Stimulated activated CD4-positive, alpha-beta T cell treated with anti-CD3 and anti-CD28 coated beads, Interleukin-1b, Interleukin-23, amount 100 ng/mL, for 1 hour (primary cell): Measurements from ENCODE around the gene GAS2L1.
"Not testable (repeated sequence)": the region's sequence is repeated elsewhere in the genome, so short reads cannot be mapped to it uniquely, and the experiment has no call there.

Source experiments
- DNase-seq, 2 donors: peaks; one replicate each; pipeline ENCODE4 v3.0.0-alpha.2; 2020; ENCODE audit warnings: low read depth in 2 of 2

Gene GAS2L1

GRCh38 chr22:29342177-29342576, 35.7 kb downstream of the GAS2L1 start:
- DNase-seq = no peak

- no peak for DNase-seq
Measured at GRCh38 chr22:29342577-29343312, 36.3 kb downstream of the GAS2L1 start.

GRCh38 chr22:29343313-29343805, 36.9 kb downstream of the GAS2L1 start:
- no peak for DNase-seq

- no peak for DNase-seq
Measured at GRCh38 chr22:29344137-29344536, 37.7 kb downstream of the GAS2L1 start.

- not testable (repeated sequence) for DNase-seq
Measured at GRCh38 chr22:29344889-29345288, 38.4 kb downstream of the GAS2L1 start.

GRCh38 chr22:29345932-29346331, 39.5 kb downstream of the GAS2L1 start:
- no peak for DNase-seq

- no peak for DNase-seq
Measured at GRCh38 chr22:29346659-29347058, 40.2 kb downstream of the GAS2L1 start.

- DNase-seq = no peak
Measured at GRCh38 chr22:29348041-29348440, 41.6 kb downstream of the GAS2L1 start.

- DNase-seq = no peak
Measured at GRCh38 chr22:29348956-29349355, 42.5 kb downstream of the GAS2L1 start.

GRCh38 chr22:29351042-29351441, 44.6 kb downstream of the GAS2L1 start:
- no peak for DNase-seq

GRCh38 chr22:29351891-29352290, 45.4 kb downstream of the GAS2L1 start:
- DNase-seq = no peak

- no peak for DNase-seq
Measured at GRCh38 chr22:29352778-29353177, 46.3 kb downstream of the GAS2L1 start.

GRCh38 chr22:29353286-29353685, 46.8 kb downstream of the GAS2L1 start:
- DNase-seq = no peak

- DNase-seq = no peak
Measured at GRCh38 chr22:29353860-29354259, 47.4 kb downstream of the GAS2L1 start.

- not testable (repeated sequence) for DNase-seq
Measured at GRCh38 chr22:29357193-29357890, 50.9 kb downstream of the GAS2L1 start.

- no peak for DNase-seq
Measured at GRCh38 chr22:29359469-29359868, 53.0 kb downstream of the GAS2L1 start.
